ENCODE results near the gene UTP18.
"Not testable (repeated sequence)": the region's sequence is repeated elsewhere in the genome, so short reads cannot be mapped to it uniquely, and the experiment has no call there.

UTP18 gene

DNA sequence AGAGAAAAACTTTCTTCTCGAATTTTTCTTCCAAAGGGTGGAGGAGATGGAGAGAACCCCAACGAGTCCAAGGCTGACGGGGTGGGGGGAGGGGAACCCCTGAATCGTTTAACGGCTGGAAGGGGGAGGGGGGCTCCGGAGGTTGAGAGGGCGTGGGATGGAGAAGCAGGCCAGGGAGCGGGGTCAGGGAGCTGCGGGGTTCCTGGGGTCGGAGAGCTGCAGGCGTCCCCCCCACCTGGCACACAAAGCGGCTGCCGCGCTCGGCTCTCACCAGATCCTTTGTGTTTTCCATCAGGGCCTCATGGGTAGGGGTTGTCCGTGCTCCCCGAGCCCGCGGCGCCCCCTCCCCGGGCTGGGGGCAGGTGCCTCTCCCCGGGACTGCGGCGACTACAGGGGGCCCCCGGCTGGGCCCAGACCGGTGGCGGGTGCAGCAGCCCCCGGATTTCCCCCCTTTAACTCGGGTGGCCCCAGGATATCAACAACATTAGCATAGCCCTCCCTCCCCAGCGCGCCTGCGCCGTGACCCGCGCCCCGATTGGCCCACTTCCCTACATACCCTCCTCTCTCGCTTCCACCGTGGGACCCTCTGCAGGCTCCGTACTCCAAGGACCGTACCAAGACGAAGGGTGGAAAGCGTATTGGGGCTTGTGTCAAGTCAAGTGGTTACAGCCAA lies 646 bp upstream of the UTP18 start, which contains the start of gene MBTD1:
MBTD1 (minus strand) TSS at position 486 of the 673 bp plus-strand sequence. CDS start 34,888 bp downstream, outside the sequence.
- DNase-seq = peak; percentile 88

DNA sequence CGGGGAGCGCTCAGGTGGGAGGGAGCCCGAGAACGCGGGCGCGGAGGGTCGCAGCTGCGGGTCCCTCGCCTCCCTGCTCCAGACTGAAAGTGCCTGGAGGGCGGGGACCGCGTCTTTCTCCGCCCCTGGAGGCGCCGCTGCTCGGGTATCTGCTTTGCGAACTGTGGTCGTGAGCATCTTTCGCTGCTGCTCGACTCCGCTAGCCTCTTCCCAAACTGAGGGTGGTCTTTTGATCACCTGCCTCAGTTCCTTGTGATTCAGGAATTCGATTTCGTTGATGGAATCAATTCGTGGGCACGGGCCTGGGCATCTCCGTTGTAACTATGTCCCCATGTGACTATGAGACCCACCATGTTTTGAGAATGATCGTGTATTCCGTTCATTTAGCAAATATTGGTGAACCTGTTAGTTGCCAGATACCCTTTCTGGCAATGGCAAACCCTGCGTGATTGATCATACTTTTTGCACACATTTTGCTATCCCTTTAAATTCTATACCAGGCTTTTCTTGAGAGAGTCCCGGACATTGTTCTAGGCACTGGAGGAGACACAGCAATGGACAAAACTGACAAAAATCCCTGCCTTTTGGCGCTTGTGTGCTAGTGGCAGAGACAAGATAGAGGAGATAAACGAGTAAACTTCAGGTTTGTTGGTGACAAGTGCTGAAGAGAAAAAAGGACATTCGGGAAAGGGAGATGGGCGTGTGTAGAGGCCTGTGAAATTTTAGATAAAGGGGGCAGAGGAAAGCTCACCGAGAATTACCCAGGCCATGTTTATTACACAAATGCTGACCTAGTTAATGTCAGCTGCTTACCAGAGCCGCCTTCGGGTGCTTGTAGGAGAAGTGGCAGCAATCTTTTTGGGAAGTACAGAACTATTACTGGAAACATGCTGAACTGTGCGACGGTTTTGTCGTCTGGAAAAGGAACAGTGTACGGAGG lies 948 bp downstream of the UTP18 start:
- no peak for DNase-seq

DNA sequence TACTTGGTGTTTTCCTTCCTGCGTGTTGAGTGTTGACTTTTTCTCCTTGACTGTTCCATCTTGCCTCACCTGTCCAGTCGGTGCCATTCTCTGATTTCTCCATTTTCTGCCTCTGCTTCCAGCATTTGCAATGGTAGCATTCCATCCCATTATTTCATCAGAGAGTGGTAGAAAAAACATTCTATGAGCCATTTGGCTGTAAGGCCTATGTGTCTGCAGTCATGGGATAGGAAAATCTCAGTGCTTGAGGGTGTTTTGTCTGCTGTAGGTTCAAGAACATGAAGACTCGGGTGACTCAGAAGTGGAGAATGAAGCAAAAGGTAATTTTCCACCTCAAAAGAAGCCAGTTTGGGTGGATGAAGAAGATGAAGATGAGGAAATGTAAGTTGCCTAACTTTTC lies 2.7 kb downstream of the UTP18 start:
- DNase-seq = no peak

DNA sequence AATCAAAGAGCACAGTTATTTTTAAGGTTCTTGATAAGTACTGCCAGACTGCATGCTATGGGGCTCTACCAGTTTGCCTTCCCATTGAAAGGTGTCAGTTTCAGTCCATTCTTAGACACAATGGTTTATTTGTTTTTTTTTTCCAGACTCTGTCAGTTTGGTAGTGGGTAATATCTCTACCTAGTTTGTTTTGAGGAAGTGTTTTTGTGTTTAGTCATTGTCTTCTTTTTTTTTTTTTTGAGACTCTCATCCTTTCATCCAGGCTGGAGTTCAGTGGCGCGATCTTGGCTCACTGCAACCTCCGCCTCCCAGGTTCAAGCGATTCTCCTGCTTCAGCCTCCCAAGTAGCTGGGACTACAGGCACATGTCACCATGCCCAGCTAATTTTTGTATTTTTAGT lies 4.1 kb downstream of the UTP18 start:
- DNase-seq = not testable (repeated sequence)

DNA sequence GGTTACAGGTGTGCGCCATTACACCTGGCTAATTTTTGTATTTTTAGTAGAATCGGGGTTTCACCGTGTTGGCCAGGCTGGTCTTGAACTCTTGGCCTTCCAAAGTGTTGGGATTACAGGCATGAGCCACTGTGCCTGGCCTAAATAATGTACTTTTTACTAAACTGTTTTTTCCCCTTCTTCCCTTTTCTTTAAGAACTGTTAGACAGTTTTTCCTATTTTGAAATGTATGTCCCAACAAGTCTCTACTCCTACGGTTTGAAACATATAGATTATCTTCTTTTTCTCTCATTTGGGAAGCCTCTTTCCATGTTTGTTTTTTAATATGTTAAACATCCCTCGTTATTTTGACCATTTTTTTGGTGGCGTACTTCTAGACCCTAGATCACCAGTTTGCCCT lies 9.6 kb downstream of the UTP18 start:
- DNase-seq = no peak

DNA sequence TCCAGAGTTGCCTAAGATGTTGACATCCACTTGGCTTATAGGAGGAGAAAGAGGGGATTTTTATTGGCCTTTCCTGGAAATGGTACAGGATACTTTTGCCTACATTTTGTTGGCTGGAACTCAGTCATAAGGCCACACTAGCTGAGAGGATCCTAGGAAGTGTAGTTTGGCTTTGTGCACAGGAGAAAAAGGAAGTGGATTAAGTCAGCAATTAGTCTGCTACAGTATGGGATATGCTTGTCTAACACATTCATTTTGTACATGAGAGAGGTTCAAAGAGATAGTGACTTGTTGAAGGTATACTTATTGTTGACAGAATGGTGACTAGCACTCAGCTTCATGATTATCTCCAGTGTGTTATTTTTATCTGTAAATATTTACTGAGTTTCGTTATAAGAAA lies 10.3 kb downstream of the UTP18 start:
- DNase-seq = no peak

DNA sequence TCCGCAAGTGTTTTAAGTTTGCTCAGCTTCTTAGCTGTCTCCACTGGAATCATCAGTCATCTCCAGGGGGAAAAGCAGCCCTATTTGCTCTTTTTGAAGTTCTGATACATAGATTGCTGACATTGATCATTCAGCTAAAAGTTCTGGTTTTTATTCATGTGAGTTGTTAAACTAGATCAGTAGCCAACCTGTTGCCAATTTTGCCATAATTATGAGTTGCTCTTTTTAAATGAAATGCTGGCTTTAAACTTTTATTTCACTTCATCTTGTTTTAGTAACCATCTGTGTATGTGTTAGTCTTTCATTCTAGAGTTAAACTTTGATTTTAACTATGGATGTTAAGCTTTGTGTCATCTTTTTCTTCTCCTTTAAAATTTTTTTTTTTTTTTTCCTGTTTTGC lies 12.5 kb downstream of the UTP18 start:
- no peak for DNase-seq

DNA sequence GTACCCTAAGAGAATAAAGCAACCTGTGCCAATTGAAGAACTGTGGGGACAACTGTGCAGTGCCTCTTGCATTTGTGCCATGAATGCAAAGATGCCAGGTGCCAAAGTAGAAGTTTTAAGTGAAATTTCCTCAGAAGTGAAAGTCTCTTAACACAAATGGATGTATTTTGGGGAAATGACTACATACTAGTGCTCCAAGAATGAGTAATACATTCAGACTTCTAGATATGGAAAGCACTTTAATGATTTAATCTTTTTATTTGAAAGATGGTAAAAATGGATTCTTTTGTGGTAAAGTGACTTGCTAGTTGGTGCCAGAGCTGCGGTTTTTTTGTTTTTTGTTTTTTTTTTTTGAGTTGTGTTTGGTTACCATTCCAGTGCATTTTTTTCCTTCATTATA lies 15.0 kb downstream of the UTP18 start:
- no peak for DNase-seq

DNA sequence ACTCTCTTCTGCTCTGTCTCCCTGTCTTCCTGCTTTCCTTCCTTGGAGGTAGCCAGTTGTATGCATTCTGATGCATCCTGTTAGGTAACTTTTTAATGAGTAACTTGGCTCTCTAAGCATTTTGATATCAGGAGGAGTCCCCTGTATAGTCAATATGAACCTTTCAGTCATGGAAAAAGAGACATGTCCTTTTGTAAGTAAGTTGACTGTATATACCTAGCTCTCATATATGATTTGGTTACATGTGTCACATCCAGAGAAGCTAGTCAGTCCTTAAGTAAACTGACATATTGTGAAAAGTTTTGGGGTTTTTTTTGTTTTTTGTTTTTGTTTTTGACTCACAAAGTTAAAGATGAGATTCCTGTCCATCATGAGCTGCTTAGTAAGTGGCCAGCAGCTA lies 18.8 kb downstream of the UTP18 start:
- DNase-seq = no peak

DNA sequence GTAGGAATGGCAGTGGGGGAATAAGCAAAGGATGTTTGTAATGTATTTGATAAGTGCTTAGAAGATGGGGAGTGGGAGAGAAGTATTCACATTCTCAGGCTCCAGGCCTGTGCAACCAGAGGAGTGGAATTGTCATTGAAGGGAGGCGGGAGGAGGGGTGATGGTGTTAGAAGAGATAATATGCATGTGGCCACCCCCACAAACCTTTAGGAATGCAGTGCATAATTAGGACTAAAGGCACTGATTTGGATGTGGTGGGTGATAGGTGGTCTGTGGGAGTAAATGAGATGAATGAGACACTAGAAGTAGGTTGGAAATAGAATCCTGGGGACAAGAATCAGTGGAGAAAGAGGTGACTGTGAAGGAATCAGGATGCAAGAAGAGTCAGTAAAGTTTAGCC lies 27.1 kb downstream of the UTP18 start:
- DNase-seq = no peak

DNA sequence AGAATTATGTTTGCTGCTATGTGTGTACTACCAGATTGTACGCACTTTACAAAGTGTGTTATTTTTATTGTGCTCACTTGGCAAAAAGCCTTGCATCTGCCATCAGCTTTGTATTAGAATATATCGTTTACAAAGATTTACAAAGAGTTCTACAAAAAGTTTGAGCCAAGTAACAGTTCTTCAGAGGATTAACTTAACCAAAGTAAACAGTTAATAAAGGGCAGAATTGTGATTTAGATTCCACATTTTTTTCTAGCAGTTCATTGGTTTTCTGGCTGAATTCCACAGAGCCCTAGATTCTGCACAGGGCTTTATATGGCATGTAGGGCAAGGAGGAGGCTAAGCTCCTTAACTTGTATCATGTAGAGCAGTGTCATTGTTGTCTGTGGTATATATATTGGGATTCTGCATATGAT lies 29.4 kb downstream of the UTP18 start:
- no peak for DNase-seq

DNA sequence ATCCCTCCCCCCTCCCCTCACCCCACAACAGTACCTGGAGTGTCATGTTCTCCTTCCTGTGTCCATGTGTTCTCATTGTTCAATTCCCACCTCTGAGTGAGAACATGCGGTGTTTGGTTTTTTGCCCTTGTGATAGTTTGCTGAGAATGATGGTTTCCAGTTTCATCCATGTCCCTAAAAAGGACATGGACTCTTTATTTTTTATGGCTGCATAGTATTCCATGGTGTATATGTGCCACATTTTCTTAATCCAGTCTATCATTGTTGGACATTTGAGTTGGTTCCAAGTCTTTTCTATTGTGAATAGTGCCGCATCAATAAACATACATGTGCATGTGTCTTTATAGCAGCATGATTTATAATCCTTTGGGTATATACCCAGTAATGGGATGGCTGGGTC lies 34.0 kb downstream of the UTP18 start:
- DNase-seq = not testable (repeated sequence)

DNA sequence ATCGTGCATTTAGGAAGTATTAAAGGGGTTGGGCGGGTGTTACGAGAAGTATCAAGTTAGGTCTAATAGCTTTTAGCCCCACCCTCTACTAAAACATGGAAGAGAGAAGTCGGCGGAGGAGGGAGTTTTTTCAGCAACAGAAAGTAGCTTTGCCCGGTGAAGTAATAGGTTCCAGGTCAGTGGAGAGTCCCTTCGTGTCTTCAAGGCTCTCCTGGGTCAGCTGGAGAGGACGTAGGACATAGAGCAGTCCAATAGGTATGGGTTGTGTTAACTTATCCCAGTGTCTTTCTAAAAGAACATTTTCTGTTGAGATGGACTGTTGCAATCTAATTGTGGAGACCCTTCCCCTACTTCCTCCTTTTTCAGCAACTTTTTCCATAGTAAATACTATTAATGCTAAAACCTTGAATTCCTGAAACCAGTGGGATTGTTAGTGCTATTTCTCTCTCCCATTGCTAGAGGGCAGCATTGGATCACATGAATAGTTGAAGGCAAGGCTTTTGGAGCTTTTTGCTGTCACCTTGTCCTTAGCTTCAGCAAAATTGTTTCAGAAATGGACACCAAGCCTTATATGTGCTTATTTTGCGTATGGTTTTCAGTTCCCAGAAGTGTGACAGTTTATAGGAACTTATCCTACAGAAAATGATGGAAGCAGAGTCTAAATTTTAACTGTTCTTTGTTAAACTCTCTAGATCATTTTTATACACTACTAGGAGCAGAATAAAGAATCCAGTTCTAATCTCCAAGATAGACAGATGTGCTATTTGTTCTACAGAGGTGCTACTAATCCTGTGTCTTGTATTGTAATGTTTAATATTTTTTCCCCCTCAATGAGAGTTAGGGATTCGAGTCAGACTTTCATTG lies 38.4 kb downstream of the UTP18 start:
- no peak for DNase-seq

DNA sequence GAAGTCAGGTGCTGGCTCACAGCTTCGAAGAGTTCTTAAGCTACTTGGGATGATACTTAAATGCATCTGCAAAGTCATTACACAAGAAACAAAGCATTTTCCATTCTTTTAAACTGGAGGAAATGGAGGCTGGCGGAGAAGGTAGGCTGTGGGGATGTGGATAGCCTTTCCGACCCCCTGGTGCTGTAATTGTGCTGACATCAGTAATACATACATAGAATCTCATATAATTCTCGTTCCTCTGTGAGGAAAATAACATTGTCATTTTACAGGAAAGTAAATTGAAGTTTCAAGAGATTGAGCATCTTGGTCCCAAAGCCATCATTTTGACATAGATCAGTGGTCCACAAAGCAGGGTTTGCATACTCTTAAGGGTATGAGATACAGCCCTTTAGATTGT lies 39.5 kb downstream of the UTP18 start:
- no peak for DNase-seq

DNA sequence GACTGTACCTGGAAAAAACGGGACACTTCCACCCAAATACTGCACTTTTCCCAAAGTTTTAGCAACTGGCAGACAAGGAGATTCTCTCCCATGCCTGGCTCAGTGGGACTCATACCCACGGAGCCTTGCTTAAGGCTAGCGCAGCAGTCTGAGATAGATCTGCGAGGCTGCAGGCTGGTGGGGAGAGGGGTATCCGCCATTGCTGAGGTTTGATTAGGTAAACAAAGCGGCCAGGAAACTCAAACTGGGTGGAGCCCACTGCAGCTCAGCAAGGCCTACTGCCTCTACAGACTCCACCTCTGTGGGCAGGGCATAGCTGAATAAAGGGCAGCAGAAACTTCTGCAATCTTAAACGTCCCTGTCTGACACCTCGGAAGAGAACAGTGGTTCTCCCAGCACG lies 44.8 kb downstream of the UTP18 start:
- DNase-seq = no peak

DNA sequence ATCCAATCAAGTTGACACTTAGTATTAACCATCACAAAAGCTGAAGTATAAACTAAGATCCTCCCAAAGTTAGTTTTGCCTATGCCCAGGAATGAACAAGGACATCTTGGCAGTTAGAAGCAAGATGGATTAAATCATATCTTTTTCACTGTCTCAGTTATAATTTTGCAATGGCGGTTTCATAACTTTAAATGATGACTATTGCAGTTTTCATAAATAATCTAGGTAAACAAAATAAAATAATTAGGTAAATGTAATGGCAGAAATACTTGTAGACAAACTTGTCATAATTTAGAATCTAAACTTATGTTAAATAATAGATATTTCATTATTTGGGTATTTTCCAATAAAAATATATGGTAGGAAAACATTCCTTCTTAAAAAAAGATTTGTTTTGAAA lies 51.7 kb downstream of the UTP18 start:
- not testable (repeated sequence) for DNase-seq

DNA sequence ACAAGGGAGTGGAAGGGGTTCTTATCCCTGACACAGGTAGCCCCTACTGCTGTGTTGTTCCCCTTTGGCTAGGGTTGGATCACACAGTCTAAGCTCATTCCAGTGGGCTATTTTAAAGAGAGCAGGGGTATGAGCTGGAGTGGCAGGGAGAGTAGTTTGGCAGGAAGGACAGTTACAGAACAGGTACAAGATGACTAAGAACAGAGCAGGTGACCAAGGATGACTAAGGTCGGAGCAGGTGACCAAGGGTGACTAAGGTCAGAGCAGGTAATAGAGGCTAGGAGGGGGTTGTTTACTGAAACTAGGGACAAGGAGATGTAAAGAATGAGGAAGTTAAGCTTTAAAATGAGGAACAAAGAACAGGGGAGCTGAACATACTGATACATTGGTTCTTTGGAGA lies 58.8 kb downstream of the UTP18 start:
- DNase-seq = no peak

DNA sequence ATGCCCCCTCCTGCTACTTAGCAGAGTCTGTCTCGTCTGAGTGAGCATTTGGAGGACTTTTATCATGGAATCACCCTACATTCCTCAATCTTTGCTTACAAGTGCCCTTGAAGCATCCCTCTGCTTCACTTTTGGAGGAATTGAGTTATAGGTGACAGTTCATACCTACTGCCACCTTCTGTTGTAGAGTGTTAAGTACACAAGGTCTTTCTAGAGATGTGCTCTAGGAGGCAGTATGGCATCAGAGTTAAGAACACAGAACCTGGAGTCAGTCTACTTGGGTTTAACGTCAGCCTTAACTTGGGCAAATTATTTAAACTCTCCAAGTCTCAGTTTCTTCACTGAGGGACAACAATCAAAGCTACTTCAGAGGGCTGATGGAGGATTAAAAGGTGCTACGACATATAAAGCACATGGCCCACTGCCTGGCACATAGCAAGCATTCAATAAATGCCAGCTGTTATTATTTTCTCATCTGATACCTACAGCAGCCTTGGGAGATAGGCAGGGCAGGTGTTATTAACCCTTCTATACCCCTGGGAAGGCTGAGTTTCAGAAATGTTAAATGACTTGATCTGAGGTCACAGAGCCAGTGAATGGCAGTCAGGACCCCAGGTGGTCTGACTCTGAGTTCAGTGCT lies 62.2 kb downstream of the UTP18 start:
- DNase-seq = no peak

DNA sequence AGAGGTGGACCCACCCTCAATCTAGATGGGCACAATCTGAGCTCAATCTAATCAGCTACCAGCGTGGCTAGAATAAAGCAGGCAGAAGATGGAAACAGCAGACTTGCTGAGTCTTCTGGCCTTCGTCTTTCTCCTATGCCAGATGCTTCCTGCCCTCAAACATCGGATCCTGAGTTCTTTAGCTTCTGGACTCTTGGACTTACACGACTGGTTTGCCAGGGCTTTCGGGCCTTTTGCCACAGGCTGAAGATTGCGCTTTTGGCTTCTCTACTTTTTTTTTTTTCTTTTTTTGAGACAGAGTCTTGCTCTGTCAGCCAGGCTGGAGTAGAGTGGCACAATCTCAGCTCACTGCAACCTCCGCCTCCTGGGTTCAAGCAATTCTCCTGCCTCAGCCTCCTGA lies 65.1 kb downstream of the UTP18 start:
- no peak for DNase-seq

DNA sequence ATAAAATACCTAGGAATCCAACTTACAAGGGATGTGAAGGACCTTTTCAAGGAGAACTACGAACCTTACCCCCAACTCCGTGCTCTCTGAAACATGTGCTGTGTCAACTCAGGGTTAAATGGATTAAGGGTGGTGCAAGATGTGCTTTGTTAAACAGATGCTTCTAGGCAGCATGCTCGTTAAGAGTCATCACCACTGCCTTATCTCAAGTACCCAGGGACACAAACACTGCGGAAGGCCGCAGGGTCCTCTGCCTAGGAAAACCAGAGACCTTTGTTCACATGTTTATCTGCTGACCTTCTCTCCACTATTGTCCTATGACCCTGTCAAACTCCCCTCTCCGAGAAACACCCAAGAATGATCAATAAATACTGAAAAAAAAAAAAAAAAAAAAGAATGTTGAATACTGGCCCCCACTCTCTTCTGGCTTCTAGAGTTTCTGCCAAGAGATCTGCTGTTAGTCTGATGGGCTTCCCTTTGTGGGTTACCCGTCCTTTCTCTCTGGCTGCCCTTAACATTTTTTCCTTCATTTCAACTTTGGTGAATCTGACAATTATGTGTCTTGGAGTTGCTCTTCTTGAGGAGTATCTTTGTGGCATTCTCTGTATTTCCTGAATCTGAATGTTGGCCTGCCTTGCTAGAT lies 70.6 kb downstream of the UTP18 start:
- not testable (repeated sequence) for DNase-seq

DNA sequence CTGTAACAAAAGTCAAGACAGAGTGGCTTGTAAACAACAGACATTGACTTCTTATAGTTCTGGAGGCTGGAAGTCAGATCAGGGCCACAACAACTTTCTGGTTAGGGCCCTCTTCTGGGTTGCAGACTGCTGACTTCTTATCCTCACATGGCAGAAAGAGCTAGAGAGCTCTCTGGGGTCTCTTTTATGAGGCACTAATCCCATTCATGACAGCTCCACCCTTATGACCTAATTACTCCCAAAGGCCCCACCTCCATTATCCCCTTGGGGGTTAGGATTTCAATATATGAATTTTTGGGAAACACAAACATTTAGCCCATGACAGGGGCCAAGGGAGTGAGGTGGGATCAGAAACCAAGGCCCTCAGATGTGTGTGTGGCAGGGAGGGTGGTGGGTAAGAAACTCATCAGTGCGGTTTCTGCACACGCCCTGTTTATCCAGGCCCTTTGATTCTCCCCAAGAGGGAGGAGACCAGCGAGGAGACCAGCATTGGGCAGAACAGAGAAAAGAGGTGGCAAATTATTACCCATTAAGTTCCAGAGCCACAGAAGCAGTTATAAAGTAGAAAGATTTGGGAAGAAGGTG lies 74.8 kb downstream of the UTP18 start:
- DNase-seq = no peak

All from NCI-H1436 treated with DMSO at 0.1 percent for 48 hours (cell line).